B cell (primary cell): ENCODE results near the gene CLIP2. TPM values are rescaled to one million over a fixed set of nuclear protein-coding genes. Genes with fewer than 3 reads are reported as not detected.
A peak's percentile ranks its signal among the peaks of the same experiment; 100 is the strongest.

Experiments
- ATAC-seq: fragments of 200-7000 bp; cut with Tn5 transposase; one replicate; pipeline ENCODE4 v1.10.0; 2021; ENCODE audit warnings: low read depth, mild to moderate bottlenecking, moderate number of reproducible peaks, moderate library complexity
- CTCF ChIA-PET: fragments of 350-600 bp; sonication (Branson Sonifier 250); formaldehyde crosslinking; loops from one replicate; lab custom pipeline; 2021; ENCODE audit warnings: antibody characterized with exemption, inconsistent platforms; lab: Charles Lee
- POLR2A ChIA-PET: fragments of 350-600 bp; sonication (Branson Sonifier 250); formaldehyde crosslinking; loops from one replicate; lab custom pipeline; 2021; ENCODE audit warnings: antibody characterized with exemption; lab: Charles Lee
- DNase-seq: peaks from one replicate; pipeline ENCODE4 v3.0.0; 2013
- H2AFZ ChIP-seq: 2 replicates; pipeline ENCODE4 v1.6.1; 2012; ENCODE audit warnings: mild to moderate bottlenecking, low read depth, low read length; ENCODE audit not compliant: insufficient read depth, poor library complexity, severe bottlenecking
- H3K27ac ChIP-seq, 2 donors: 1 replicate in 1 of 2; 2 replicates in 1 of 2; pipeline ENCODE4 v1.5.1; 2012 to 2013; ENCODE audit warnings: low read length in 2 of 2, mild to moderate bottlenecking in 2 of 2, moderate library complexity in 1 of 2
- H3K27me3 ChIP-seq, 4 experiments: fragments of 200-600 bp in 1 of 4; sonication (generic) in 1 of 4; replicated peaks in 1 of 4; 1 replicate in 2 of 4; 2 replicates in 2 of 4; pipeline versions ENCODE4 v1.6.1 to v1.7.0; 2013 to 2016; ENCODE audit warnings: low read length in 3 of 4, mild to moderate bottlenecking in 2 of 4, mixed read lengths in 1 of 4, moderate library complexity in 1 of 4; ENCODE audit not compliant: insufficient read depth in 4 of 4, control insufficient read depth in 3 of 4; ENCODE audit errors: control extremely low read depth in 1 of 4
- H3K36me3 ChIP-seq, 2 experiments: replicated peaks in 1 of 2; 1 replicate in 1 of 2; 2 replicates in 1 of 2; pipeline versions ENCODE4 v1.6.1 to v1.7.1; 2013; ENCODE audit warnings: low read length in 1 of 2; ENCODE audit not compliant: insufficient read depth in 2 of 2, control insufficient read depth in 1 of 2; ENCODE audit errors: control extremely low read depth in 1 of 2, extremely low read depth in 1 of 2
- H3K4me1 ChIP-seq, 2 donors: fragments of 200-600 bp in 1 of 2; sonication (generic) in 1 of 2; 1 replicate in 1 of 2; 2 replicates in 1 of 2; pipeline versions ENCODE4 v1.5.1 to v1.6.1; 2013 to 2017; ENCODE audit warnings: low read length in 2 of 2; ENCODE audit not compliant: control insufficient read depth in 2 of 2, insufficient read depth in 2 of 2
- H3K4me2 ChIP-seq: replicated peaks from 2 replicates; pipeline ENCODE3; 2012; ENCODE audit warnings: mild to moderate bottlenecking, low read depth, low read length; ENCODE audit not compliant: poor library complexity, severe bottlenecking
- H3K4me3 ChIP-seq, 5 experiments: fragments of 200-600 bp in 1 of 5; sonication (generic) in 1 of 5; 1 replicate in 3 of 5; 2 replicates in 2 of 5; pipeline versions ENCODE4 v1.5.1 to v1.7.0; 2011 to 2016; ENCODE audit warnings: low read length in 4 of 5, mild to moderate bottlenecking in 4 of 5, low read depth in 2 of 5, control low read depth in 1 of 5, moderate library complexity in 1 of 5; ENCODE audit not compliant: insufficient read depth in 1 of 5; ENCODE audit errors: control extremely low read depth in 1 of 5, extremely low read depth in 1 of 5
- H3K79me2 ChIP-seq: fragments of 200-600 bp; sonication (generic); one replicate; pipeline ENCODE4 v1.6.0; 2016; ENCODE audit warnings: low read length; ENCODE audit not compliant: control insufficient read depth, insufficient read depth
- H3K9ac ChIP-seq: fragments of 200-600 bp; sonication (generic); 2 replicates; pipeline ENCODE4 v1.6.1; 2017; ENCODE audit warnings: mild to moderate bottlenecking, low read length, moderate library complexity
- H3K9me3 ChIP-seq, 3 donors: one replicate each; pipeline versions ENCODE4 v1.6.1 to v1.7.1; 2013; ENCODE audit warnings: low read length in 2 of 3; ENCODE audit not compliant: control insufficient read depth in 2 of 3, insufficient read depth in 1 of 3; ENCODE audit errors: control extremely low read depth in 1 of 3
- H4K20me1 ChIP-seq: 2 replicates; pipeline ENCODE4 v1.6.0; 2012; ENCODE audit warnings: mild to moderate bottlenecking, low read length; ENCODE audit not compliant: insufficient read depth, control insufficient read depth, poor library complexity, severe bottlenecking
- H3K27ac Mint-ChIP-seq: one replicate; pipeline ENCODE4 v1.8.0; 2021; ENCODE audit warnings: mixed read lengths
- H3K27me3 Mint-ChIP-seq: one replicate; pipeline ENCODE4 v1.8.0; 2021; ENCODE audit warnings: mixed read lengths
- H3K4me1 Mint-ChIP-seq: one replicate; pipeline ENCODE4 v1.8.0; 2021; ENCODE audit warnings: mixed read lengths
- H3K4me3 Mint-ChIP-seq: one replicate; pipeline ENCODE4 v1.8.0; 2021; ENCODE audit warnings: mixed read lengths
- H3K9me3 Mint-ChIP-seq: one replicate; pipeline ENCODE4 v1.8.0; 2022; ENCODE audit warnings: mixed read lengths; ENCODE audit not compliant: insufficient read depth
- CTCF ChIP-seq: fragments of 200-600 bp; IDR thresholded peaks from one replicate; pipeline ENCODE4 v1.8.0; 2022; ENCODE audit warnings: antibody characterized with exemption, mild to moderate bottlenecking
- EZH2 ChIP-seq: IDR thresholded peaks from 2 replicates; pipeline ENCODE4 v1.6.1; 2012; ENCODE audit warnings: borderline replicate concordance, low read depth, mild to moderate bottlenecking, moderate library complexity, low read length; ENCODE audit not compliant: insufficient read depth, poor library complexity, severe bottlenecking
- WGBS: methylation state at CpG from one replicate; pipeline ENCODE4 v1.1.5; 2013; ENCODE audit warnings: missing lambda C conversion rate; ENCODE audit not compliant: insufficient coverage; 5-methylcytosine and 5-hydroxymethylcytosine counted together
- intact Hi-C: fragments of 100-400 bp; cut with micrococcal nuclease; formaldehyde crosslinking; loops from one replicate; pipeline ENCODE4 v1.10.0; 2022
- polyA plus RNA-seq: library from polyadenylated mRNA; depleted of rRNA; stranded (reverse); fragments of >200 nt; gene quantifications from 2 replicates; pipeline ENCODE4 v1.2.3, GENCODE V29; 2012
- total RNA-seq, 2 donors: library from RNA; stranded (reverse); fragments of 120-200 nt in 1 of 2; gene quantifications; 1 replicate in 1 of 2; 2 replicates in 1 of 2; pipeline versions ENCODE4 v1.2.3 to v1.2.4, GENCODE V29; 2013 to 2022

Gene CLIP2
- total and polyA plus RNA-seq, 2 donors (not counting 1 experiment from before 2014, with no cell fraction given) = 5.7 to 47.9 TPM

GRCh38 chr7:74267756-74268565 is 21.2 kb upstream of the CLIP2 start:
- WGBS = 83% methylated on average over 4 of the region's 13 CpGs
- Histone ChIP-seq H3K27ac (no peak overlapping the region), H3K27me3 (no peaks in the 10 kb centered on the region), H3K4me2 (no peak overlapping the region), H3K4me1 (peaks cover 23 to 56% of the 10 kb centered on the region in 2 donors), H3K9ac (no peak overlapping the region), H3K36me3 (no peaks in the 10 kb centered on the region), H4K20me1 (no peaks in the 10 kb centered on the region), H3K9me3 (no peaks in the 10 kb centered on the region), H3K79me2 (no peaks in the 10 kb centered on the region), H2AFZ (no peak overlapping the region), H3K4me3 (no peak overlapping the region)
- H3K27me3 Mint-ChIP-seq = no peaks in the 10 kb centered on the region
- no peak overlapping the region for H3K27ac Mint-ChIP-seq
- no peak for TF ChIP-seq EZH2
- H3K9me3 Mint-ChIP-seq = no peaks in the 10 kb centered on the region
- H3K4me1 Mint-ChIP-seq = peaks cover 50% of the 10 kb centered on the region
- no peak for DNase-seq
- intact Hi-C loops = loop anchor here (5.0 kb wide), 1 partner anchor 36 kb away; no protein-coding TSS in a partner anchor
- ATAC-seq = no peak
- ChIA-PET CTCF (interaction anchor here (0.6 to 8.4 kb wide), 8 partner anchors 9 to 168 kb away, joined by 3 to 56 read pairs (median 4); partner anchors contain the start of gene CLIP2), POLR2A (interaction anchor here (0.6 to 1.3 kb wide), 7 partner anchors 8 to 729 kb away, joined by 3 to 8 read pairs (median 4); partner anchors contain the start of gene CLIP2)
- peak overlapping the region; percentile 37 for H3K4me3 Mint-ChIP-seq

GRCh38 chr7:74269757-74270277 is 19.4 kb upstream of the CLIP2 start:
- Mint-ChIP-seq H3K9me3 (no peaks in the 10 kb centered on the region), H3K4me3 (peak overlapping the region; percentile 95), H3K27me3 (no peaks in the 10 kb centered on the region), H3K27ac (peak overlapping the region; percentile 85), H3K4me1 (peaks cover 46% of the 10 kb centered on the region)
- TF ChIP-seq CTCF (no peak), EZH2 (no peak)
- Histone ChIP-seq H3K27me3 (no peaks in the 10 kb centered on the region), H4K20me1 (no peaks in the 10 kb centered on the region), H3K9ac (peak overlapping the region; percentile 82), H2AFZ (peak overlapping the region; percentile 82), H3K79me2 (no peaks in the 10 kb centered on the region), H3K36me3 (no peaks in the 10 kb centered on the region), H3K27ac (no peak overlapping the region), H3K9me3 (no peaks in the 10 kb centered on the region), H3K4me1 (peaks cover 23 to 62% of the 10 kb centered on the region in 2 donors), H3K4me2 (peak overlapping the region; percentile 83), H3K4me3 (peak overlapping the region; percentile 36 to 91 (median 72))
- peak; percentile 67 for ATAC-seq
- CTCF ChIA-PET = interaction anchor here (1.8 to 8.4 kb wide), 5 partner anchors 15 to 131 kb away, joined by 4 to 56 read pairs (median 13); partner anchors contain the start of genes CLIP2 and RFC2
- DNase-seq = peak; percentile 81
- WGBS = 0% methylated on average over 10 of the region's 17 CpGs
- intact Hi-C loops = loop anchor here (1.0 to 5.0 kb wide), 3 partner anchors 16 to 64 kb away; partner anchors contain the start of gene RFC2
- POLR2A ChIA-PET = interaction anchor here (0.7 to 4.5 kb wide), 5 partner anchors 15 to 1412 kb away, joined by 3 to 34 read pairs (median 3); partner anchors contain the start of gene CLIP2
